ENCODE results near the gene PNMA1. TPM values are rescaled to one million over a fixed set of nuclear protein-coding genes. Genes with fewer than 3 reads are reported as not detected.

PNMA1 gene
- total and polyA plus RNA-seq, 2 donors (not counting 1 experiment from before 2014, with no cell fraction given) = 9.5 to 31.6 TPM

GRCh38 chr14:73753887-73754795 is 40.0 kb upstream of the PNMA1 start:
- Histone ChIP-seq H4K20me1 (ENCODE audit: control insufficient read depth, insufficient read depth, low read length, poor library complexity, severe bottlenecking) (peaks cover 88% of the 10 kb centered on the region), H3K4me2 (replicated peaks; ENCODE audit: low read depth, low read length, poor library complexity, severe bottlenecking) (peak overlapping the region; percentile 93), H3K36me3 (replicated peaks in 1 of 2; ENCODE audit: control extremely low read depth in 1 of 2, control insufficient read depth in 1 of 2, extremely low read depth in 1 of 2, insufficient read depth in 2 of 2, low read length in 1 of 2) (peaks cover 0 to 11% of the 10 kb centered on the region in 2 experiments), H3K79me2 (ENCODE audit: control insufficient read depth, insufficient read depth, low read length) (peaks cover 99% of the 10 kb centered on the region), H3K4me1 (ENCODE audit: control insufficient read depth in 2 of 2, insufficient read depth in 2 of 2, low read length in 2 of 2) (peaks cover 87 to 95% of the 10 kb centered on the region in 2 donors), H3K9me3 (ENCODE audit: control extremely low read depth in 1 of 3, control insufficient read depth in 2 of 3, insufficient read depth in 1 of 3, low read length in 2 of 3) (no peaks in the 10 kb centered on the region), H3K4me3 (ENCODE audit: control extremely low read depth in 1 of 5, extremely low read depth in 1 of 5, insufficient read depth in 1 of 5, low read depth in 2 of 5, low read length in 4 of 5) (peak overlapping the region; percentile 36 to 68 (median 48)), H3K27me3 (replicated peaks in 1 of 4; ENCODE audit: control extremely low read depth in 1 of 4, control insufficient read depth in 3 of 4, insufficient read depth in 4 of 4, low read length in 3 of 4) (no peaks in the 10 kb centered on the region), H3K9ac (ENCODE audit: low read length) (peak overlapping the region; percentile 61), H3K27ac (ENCODE audit: low read length in 2 of 2) (peak overlapping the region; percentile 86 to 90), H2AFZ (ENCODE audit: insufficient read depth, low read depth, low read length, poor library complexity, severe bottlenecking) (peak overlapping the region; percentile 14)
- TF ChIP-seq CTCF (IDR thresholded peaks at IDR 0.05) = no peak
- TF ChIP-seq EZH2 (IDR thresholded peaks at IDR 0.05; ENCODE audit: borderline replicate concordance, insufficient read depth, low read depth, low read length, poor library complexity, severe bottlenecking) = no peak
- ChIA-PET POLR2A (interaction anchor here (0.8 to 12.5 kb wide), 5 partner anchors 8 to 32 kb away, joined by 3 to 183 read pairs (median 10); no protein-coding TSS in a partner anchor), CTCF (interaction anchor here (1.1 to 17.2 kb wide), 8 partner anchors 11 to 71 kb away, joined by 3 to 220 read pairs (median 79); no protein-coding TSS in a partner anchor)
- intact Hi-C loops (cut with micrococcal nuclease) = loop anchor here (1.0 to 5.0 kb wide), 5 partner anchors 10 to 133 kb away; partner anchors contain the start of genes PNMA1 and ZNF410
- Mint-ChIP-seq H3K4me3 (peak overlapping the region; percentile 88), H3K27ac (peak overlapping the region; percentile 94), H3K27me3 (no peaks in the 10 kb centered on the region), H3K4me1 (peaks cover 94% of the 10 kb centered on the region), H3K9me3 (ENCODE audit: insufficient read depth) (no peaks in the 10 kb centered on the region)
- ATAC-seq (ENCODE audit: low read depth) (peak; percentile 56), DNase-seq (peak; percentile 89)
- 2% methylated on average over 12 of the region's 14 CpGs for WGBS (ENCODE audit: insufficient coverage)
